ENCODE data around the gene MAPK8IP3.

- TF ChIP-seq CTCF (IDR thresholded peaks at IDR 0.05) (no peak), POLR2A (IDR thresholded peaks at IDR 0.05) (no peak)
These were observed 57.0 kb downstream of the MAPK8IP3 start for GRCh38 chr16:1762879-1763520.

Measured in Peyer's patch (tissue), 4 donors.